Hematopoietic multipotent progenitor cell treated with erythropoietin and hydrocortisone succinate and interleukin-3 and kit ligand, for 8 days (in vitro differentiated cells): Measurements from ENCODE around the gene GLIPR1L1.

Experiments used
- DNase-seq: peaks from one replicate; pipeline ENCODE4 v3.0.0-alpha.2; 2015

The GLIPR1L1 gene

DNA sequence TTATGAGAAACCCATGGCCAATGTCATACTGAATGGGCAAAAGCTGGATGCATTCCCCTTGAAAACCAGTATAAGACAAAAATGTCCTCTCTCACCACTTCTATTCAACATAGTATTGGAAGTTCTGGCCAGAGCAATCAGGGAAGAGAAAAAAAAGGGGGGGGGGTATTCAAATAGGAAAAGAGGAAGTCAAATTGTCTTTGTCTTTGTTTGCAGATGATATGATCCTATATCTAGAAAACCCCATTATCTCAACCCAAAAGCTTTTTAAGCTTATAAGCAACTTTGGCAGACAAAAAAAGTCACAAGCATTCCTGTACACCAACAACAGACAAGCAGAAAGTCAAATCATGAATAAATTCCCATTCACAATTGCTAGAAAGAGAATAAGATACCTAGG lies 19.5 kb downstream of the GLIPR1L1 start:
- no peak for DNase-seq

DNA sequence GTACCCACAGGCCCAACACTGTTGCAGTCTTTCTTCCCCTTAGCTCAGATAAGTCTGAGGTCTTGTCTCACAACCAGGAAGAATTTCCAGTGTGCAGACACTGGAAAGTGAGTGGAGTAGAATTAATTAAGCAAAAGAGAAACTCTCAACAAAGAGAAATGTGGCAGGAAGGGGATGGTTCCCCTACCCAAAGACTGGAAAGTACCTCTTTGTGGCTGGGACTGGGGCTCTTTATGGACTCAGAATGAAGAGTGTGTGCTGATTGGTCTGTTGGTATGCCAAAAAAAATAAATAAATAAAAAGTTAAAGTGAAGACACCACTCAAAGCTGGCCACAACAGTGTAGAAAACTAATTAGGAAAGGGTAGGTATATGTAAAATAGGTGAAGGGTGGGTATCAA lies 26.4 kb downstream of the GLIPR1L1 start:
- DNase-seq: no peak

DNA sequence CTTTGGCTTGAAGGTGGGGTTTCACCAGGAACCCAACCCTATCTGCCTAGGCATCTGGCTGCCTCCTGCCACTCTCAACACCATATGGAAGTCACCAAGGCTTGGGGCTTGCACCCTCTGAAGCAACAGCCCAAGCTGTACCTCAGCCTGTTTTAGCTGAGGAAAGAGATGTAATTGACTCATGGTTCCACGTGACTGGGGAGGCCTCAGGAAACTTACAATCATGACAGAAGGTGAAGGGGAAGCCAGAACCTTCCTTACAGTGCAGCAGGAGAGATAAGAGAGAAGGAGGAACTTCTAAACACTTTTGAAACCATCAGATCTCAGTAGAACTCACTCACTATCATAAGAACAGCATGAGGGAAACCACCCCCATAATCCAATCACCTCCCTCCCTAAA lies 26.9 kb downstream of the GLIPR1L1 start:
- peak; percentile 19 for DNase-seq

DNA sequence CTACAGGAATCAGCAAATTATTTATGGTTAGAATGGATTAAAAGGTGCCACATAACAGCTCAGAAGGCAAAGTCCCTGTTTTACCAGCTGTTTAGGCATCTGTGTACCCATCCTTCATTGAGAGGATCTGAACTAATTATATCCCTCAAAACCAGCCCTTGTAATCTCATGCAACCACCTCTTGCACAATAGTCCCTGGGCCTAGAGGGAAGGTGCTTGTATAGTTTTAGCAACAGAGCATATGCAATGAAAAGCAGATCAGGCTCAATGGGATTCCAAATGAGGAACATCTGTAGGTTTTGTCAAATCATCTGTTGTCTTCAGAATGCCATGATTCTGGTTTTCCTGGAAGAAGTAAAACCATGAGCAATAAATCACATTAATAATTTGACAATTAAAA lies 30.4 kb downstream of the GLIPR1L1 start:
- DNase-seq: no peak

DNA sequence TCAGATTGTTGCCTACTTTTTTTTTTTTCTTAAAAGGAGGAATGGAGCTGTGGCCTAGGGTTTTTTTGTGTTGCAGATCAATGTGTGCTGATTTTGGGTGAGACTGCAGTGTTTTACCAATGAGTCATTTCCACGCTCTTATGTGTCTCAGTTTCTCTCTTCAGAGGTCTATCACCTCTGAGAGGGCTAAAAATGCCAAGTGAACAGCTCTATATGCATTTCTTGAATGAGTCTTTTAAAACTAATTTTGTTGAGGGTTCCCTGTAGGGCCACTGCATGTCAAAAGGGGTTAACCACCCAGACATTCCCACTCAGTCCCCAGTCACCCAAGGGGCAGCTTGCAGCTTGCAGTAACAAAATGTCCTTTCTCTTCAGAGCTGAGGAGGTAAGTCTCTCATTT lies 32.2 kb downstream of the GLIPR1L1 start:
- no peak for DNase-seq

DNA sequence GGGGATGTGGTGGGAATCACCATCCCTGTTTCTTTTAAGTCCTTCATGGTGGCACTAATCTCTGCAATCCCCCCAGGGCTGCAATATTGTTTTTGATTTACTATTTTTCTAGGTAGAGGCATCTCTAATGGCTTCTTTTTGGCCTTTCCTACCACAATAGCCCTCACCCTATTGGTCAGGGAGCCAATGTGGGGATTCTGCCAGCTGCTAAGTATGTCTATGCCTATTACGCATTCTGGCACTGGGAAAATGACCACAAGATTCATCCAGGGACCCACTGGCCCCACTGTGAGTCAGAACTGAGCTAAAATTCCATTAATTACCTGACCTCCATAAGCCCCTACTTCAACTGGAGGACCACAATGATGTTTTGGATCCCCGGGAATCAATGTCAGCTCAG lies 40.5 kb downstream of the GLIPR1L1 start:
- DNase-seq: no peak

DNA sequence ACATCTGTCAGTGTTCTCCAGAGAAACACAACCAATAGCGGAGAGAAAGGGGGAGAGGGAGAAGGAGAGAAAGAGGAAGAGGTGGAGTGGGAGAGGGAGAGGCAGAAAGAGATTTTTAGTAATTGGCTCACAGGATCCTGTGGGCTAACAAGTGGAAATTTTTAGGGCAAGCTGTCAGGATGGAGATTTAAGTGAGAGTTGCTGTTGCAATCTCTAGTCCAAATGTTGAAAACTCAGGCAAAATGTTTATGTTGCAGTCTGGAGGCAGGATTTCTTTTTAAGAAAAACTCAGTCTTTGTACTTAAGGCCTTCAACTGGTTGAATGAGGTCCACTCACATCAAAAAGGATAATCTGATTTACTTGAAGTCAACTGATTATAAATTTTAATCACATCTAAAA lies 43.9 kb downstream of the GLIPR1L1 start:
- no peak for DNase-seq

DNA sequence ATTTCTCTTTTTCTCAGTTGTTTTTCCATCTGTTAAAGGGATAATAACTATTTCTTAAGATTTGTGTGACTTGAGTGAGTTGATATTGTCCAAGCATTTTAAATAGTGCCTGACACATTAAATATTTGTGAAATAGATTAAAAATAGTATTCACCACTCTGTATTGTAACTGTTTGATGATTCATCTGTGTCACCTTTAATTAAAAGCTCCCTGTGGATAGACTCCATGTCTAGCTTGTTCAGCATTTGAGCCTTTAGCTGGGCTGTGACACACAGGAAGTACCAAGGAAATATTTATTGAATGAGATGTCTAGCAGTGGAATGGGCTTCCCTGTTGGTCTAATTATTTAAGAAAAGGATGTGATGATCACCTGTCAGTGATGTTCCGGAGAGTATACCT lies 54.6 kb downstream of the GLIPR1L1 start:
- peak; percentile 3 for DNase-seq

DNA sequence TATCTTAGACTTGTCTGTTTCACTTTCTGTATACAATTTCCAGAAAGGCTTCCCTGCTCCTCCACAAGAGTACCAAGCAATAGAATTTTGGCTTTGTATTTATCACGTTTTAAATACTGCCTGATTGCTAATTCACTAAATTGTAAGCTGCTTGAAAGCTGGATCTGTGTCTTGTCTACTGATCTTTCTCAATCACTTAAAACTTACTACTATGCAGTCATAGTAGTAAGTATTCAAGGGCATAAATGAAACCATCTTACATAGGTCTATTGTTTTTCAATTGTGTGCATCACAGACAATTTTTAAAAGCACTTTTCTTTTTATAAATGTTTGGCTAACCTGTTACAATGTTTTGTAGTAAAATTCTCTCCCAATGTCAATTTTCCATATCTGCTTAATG lies 55.2 kb downstream of the GLIPR1L1 start:
- DNase-seq: peak; percentile 16

DNA sequence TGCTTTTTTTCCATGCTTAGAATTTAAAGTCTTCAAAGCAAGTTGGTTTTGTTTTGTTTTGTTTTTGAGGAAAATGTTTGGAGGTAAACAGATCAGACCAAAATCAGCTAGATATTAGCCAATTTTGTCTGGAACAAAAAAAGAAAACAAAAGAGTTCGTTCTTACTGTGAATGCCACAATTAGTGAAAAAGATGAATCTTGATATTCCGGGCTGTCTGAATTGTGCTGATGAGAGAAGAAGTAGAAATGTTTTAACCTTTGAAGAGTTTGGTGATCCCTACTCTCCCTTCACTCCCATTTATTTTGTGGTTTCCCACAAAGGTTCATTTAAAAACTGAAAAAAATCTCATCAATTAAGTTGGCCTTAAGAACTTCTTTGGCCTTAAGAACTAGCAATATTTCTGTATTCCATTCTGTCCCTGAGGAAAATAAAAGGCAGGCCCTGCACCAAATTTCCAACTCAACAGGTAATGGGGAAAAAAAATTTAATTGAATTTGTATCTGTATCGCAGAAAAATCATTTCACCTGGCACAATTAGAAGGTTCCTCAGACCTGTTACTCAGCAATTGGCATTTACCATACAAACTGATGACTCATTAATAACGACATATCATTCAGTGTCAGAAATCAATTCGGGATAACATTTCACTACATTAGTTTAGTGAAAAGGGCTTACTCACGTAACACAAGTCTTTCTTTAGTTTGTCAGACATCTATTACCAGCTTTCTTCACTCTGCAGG lies 55.9 kb downstream of the GLIPR1L1 start:
- DNase-seq: peak; percentile 17

DNA sequence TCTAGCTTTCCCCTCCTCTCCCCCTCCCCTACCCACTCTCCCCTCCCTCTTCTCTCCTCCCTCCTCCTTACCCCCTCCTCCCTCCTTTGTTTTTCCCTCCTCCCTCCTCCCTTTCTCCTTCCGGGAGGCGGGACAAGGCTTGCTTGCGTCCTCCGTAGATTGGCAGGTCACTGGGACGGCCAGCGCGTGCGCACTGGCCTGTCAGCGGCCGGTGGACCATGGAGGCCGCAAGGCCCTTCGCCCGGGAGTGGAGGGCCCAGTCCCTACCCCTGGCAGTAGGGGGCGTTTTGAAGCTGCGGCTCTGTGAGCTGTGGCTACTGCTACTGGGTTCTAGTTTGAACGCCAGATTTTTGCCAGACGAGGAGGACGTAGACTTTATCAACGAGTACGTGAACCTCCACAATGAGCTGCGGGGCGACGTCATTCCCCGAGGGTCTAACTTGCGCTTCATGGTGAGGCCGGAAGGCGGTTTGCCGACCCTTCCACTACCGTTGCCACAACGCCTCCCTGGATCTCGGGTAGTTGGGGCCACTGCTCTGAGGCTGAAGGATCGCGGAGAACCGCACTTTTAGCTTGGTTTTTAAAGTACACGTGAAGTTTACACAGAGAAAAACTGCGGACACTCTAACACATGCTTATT lies 56.5 kb downstream of the GLIPR1L1 start, which contains the start of gene GLIPR1L2:
GLIPR1L2 (plus strand) TSS at position 191 of the 640 bp plus-strand sequence; CDS start at position 219, 28 bp downstream.
- peak; percentile 97 for DNase-seq

DNA sequence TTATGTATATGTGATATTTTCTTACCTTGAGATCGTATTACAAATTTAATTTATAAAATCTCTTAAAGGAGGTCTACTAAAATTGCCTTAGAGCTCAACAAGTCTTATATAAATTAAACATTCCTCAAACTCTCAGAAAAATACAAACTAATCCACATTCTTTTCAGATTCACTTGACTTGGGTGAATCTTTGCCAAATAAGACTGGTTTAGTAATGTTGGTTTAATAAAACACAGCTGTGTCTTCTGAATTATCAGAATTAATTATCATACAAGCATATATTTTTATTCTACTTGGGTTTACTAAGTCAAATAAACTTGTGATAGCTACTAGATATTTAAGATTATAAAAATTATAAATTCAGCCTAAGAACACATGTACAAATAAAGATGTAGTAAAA lies 69.8 kb downstream of the GLIPR1L1 start:
- DNase-seq: no peak

DNA sequence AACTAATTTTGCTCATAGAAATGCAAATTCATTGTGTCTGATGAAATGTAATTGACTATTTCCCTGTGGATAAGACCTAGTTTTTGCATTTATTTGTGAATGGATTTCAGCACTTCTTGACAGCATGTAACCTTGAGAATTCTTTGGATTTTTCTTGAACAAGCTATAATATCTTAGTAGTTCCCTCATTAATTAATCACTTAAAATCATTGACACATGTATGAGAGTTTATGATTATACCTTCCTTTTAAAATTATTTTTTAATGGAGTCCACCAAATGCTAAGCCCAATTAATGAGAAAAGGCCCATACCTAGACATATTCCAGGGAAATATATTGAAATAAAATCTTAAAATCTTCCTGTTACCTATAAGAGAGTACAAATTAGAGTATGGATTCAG lies 73.2 kb downstream of the GLIPR1L1 start:
- DNase-seq: no peak

DNA sequence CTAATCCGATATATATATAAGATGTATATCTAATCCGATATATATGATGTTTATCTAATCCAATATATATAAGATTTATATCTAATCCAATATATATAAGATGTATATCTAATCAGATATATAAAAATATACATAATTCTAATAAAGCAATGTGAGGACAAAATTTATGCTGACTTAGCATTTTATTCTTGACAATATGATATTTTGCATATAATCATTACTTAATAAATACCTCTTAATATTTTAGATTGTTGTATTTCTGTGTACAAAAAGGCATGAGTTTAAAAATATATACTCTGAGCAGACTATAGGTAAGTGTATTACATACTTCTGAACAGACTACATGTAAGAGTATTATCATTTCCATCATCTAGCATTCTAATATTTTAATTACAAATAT lies 75.4 kb downstream of the GLIPR1L1 start:
- no peak for DNase-seq

DNA sequence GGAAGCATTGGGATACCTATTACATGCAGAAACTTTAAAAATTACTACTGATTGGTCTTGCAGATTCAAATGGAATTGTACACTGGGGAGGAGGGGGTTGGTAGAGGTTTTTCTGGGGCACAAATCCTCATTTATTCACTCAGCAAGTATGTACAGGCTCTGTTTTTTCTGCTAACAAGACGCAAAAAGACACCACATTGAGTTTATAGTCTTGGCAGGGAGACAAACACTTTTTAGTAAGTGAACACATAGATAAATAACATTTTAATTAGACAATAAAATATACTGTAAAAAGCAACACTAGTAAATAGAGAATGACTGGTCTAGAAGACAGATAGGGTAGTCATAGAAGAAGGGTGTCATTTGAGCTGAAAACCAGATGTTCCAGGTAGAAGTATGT lies 80.2 kb downstream of the GLIPR1L1 start:
- DNase-seq: no peak

DNA sequence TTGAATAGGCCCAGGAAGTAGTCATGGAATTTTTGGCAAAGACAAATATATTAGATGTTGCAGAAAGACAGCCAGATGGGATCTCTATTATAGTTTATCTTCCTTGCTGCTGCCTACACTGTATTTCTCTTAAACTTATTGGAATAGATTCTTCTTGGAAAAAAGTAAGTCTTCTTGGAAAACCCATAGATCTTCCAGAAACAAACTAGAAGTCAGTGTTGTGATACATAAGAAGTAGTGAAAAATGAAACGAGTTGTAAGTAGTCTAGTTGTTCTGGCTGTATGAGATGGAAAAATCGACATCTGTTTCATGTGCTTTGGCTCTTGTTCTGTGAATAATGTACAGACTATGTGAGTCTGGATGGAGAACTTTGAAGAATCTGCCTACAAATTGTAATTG lies 85.4 kb downstream of the GLIPR1L1 start:
- no peak for DNase-seq
